ENCODE data around the gene POM121L2. TPM values are rescaled to one million over a fixed set of nuclear protein-coding genes. Genes with fewer than 3 reads are reported as not detected.

POM121L2 gene
- not detected in 2 replicates for total RNA-seq

DNA sequence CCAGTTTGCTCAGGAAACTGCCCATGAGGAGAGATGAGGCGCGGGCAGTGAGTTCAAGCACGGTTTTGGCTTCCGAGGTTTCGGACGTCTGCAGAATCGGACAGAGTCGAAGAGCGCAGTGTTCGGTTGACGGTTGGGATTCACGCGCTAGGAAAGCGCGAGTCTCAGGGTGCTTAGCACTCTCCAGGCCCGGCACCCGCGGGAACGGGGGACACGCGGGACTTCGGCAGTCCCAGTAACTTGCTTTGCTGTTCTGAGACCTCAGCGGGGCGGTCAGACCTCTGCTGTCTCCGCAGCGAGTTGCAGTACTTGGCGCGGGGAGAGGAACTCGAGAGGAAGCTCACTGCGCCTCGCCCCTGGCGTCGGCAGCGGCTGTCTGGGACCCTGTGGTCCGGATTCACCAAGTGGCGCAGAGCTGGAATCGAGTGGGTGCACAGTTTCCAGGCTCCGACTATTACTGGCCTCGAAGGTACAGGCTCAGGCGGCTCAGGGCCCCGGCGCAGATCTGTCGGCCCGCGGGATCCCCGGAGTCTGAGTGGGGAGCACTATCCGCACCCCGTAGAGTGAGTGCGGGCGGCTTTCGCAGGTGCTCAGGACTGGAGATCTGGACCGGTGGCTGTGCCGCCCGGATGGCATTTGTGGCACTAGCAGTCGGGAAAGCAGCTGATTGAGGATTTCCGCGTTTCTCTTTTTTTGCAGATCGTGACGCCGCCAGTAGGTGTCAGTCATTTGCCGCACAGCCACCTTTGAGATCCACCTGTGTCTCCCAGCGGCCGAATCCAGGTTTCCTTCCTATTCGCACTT, at the start of gene POM121L2:
Gene POM121L2, minus strand, starts transcription at position 128 of the 804 bp plus-strand sequence. Its CDS starts 103 bp downstream, at position 25.
- DNase-seq (ENCODE audit: low spot score), result peak; percentile 41
- H3K9me3 Mint-ChIP-seq, result no peaks in the 10 kb centered on the region
- H3K27me3 Mint-ChIP-seq (ENCODE audit: insufficient read depth), result peaks cover 65% of the 10 kb centered on the region
- H3K4me1 Mint-ChIP-seq (ENCODE audit: low read depth), result peaks cover 7% of the 10 kb centered on the region
- no peaks in the 10 kb centered on the region for H3K36me3 Mint-ChIP-seq (ENCODE audit: low read depth)
- H3K4me3 Mint-ChIP-seq, result peak within 1 kb of the TSS; percentile 78
- intact Hi-C loops (cut with micrococcal nuclease), result loop anchor here (1.0 to 5.0 kb wide), 4 partner anchors 135 to 440 kb away; no protein-coding TSS in a partner anchor
- H3K27ac Mint-ChIP-seq, result no peak within 1 kb of the TSS

DNA sequence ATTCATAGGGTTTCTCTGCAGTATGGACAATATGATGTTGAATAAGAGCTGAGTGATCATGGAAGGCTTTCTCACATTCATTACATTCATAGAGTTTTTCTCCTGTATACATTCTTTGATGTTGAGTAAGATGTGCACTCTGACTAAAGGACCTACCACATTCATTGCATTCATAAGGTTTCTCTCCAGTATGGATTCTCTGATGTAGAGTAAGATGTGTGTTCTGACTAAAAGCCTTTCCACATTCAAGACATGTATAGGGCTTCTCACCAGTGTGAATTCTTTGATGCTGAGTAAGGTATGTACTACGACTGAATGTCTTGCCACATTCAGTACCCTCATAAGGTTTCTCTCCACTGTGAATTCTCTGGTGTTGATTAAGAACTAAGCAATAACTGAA, 47.2 kb upstream of the POM121L2 start:
- DNase-seq (ENCODE audit: low spot score), result no peak
- H3K4me1 Mint-ChIP-seq (ENCODE audit: low read depth), result no peaks in the 10 kb centered on the region
- intact Hi-C loops (cut with micrococcal nuclease), result no loop called here
- no peak overlapping the region for H3K27ac Mint-ChIP-seq
- H3K4me3 Mint-ChIP-seq, result no peak overlapping the region
- H3K9me3 Mint-ChIP-seq, result peaks cover 43% of the 10 kb centered on the region
- H3K36me3 Mint-ChIP-seq (ENCODE audit: low read depth), result peaks cover 4% of the 10 kb centered on the region
- H3K27me3 Mint-ChIP-seq (ENCODE audit: insufficient read depth), result no peaks in the 10 kb centered on the region

- intact Hi-C loops (cut with micrococcal nuclease), result no loop called here
- Mint-ChIP-seq H3K9me3 (peaks cover 45% of the 10 kb centered on the region), H3K27ac (no peak overlapping the region)
These were observed 46.7 kb upstream of the POM121L2 start for GRCh38 chr6:27358786-27359185.

GRCh38 chr6:27352850-27353249, 40.8 kb upstream of the POM121L2 start:
- H3K27me3 Mint-ChIP-seq (ENCODE audit: insufficient read depth), result peaks cover 2% of the 10 kb centered on the region
- no peak overlapping the region for H3K4me3 Mint-ChIP-seq
- no peak for DNase-seq (ENCODE audit: low spot score)
- no peak overlapping the region for H3K27ac Mint-ChIP-seq
- intact Hi-C loops (cut with micrococcal nuclease), result no loop called here
- no peaks in the 10 kb centered on the region for H3K36me3 Mint-ChIP-seq (ENCODE audit: low read depth)
- no peaks in the 10 kb centered on the region for H3K4me1 Mint-ChIP-seq (ENCODE audit: low read depth)
- H3K9me3 Mint-ChIP-seq, result peaks cover 23% of the 10 kb centered on the region

More at GRCh38 chr6:27358786-27359185, 46.7 kb upstream of the POM121L2 start:
- Mint-ChIP-seq H3K36me3 (ENCODE audit: low read depth) (peaks cover 4% of the 10 kb centered on the region), H3K4me3 (no peak overlapping the region), H3K27me3 (ENCODE audit: insufficient read depth) (peaks cover 2% of the 10 kb centered on the region), H3K4me1 (ENCODE audit: low read depth) (no peaks in the 10 kb centered on the region)
- no peak for DNase-seq (ENCODE audit: low spot score)

DNA sequence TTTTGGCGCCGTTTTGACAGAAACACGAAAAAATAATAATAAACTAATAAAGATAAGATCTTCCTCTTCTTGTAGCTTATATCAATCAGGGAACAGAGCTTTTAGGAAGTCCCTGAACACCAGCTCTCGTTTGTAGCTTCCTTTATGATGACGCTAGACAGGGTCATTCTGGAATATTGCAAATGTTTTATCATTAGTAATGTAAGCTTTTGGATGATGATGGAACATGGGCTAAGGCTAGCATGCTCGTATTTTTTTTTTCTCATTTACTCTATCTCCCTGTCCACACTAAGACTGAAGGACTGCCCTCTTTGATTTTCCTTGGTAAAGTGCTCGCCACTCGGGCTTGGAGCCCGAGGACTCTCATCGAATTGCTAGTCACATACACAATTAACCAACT, 22.1 kb upstream of the POM121L2 start:
- intact Hi-C loops (cut with micrococcal nuclease), result no loop called here
- peaks cover 5% of the 10 kb centered on the region for H3K9me3 Mint-ChIP-seq

GRCh38 chr6:27333642-27334040, 21.6 kb upstream of the POM121L2 start:
- intact Hi-C loops (cut with micrococcal nuclease), result no loop called here
- no peaks in the 10 kb centered on the region for H3K36me3 Mint-ChIP-seq (ENCODE audit: low read depth)
- H3K9me3 Mint-ChIP-seq, result peaks cover 5% of the 10 kb centered on the region
- H3K4me1 Mint-ChIP-seq (ENCODE audit: low read depth), result peaks cover 13% of the 10 kb centered on the region
- no peak overlapping the region for H3K4me3 Mint-ChIP-seq
- H3K27me3 Mint-ChIP-seq (ENCODE audit: insufficient read depth), result peaks cover 10% of the 10 kb centered on the region
- H3K27ac Mint-ChIP-seq, result no peak overlapping the region
- DNase-seq (ENCODE audit: low spot score), result no peak

More for the DNA sequence above, 22.1 kb upstream of the POM121L2 start:
- H3K36me3 Mint-ChIP-seq (ENCODE audit: low read depth), result no peaks in the 10 kb centered on the region
- peaks cover 9% of the 10 kb centered on the region for H3K27me3 Mint-ChIP-seq (ENCODE audit: insufficient read depth)
- H3K4me3 Mint-ChIP-seq, result no peak overlapping the region
- H3K27ac Mint-ChIP-seq, result no peak overlapping the region
- peaks cover 13% of the 10 kb centered on the region for H3K4me1 Mint-ChIP-seq (ENCODE audit: low read depth)
- no peak for DNase-seq (ENCODE audit: low spot score)

DNA sequence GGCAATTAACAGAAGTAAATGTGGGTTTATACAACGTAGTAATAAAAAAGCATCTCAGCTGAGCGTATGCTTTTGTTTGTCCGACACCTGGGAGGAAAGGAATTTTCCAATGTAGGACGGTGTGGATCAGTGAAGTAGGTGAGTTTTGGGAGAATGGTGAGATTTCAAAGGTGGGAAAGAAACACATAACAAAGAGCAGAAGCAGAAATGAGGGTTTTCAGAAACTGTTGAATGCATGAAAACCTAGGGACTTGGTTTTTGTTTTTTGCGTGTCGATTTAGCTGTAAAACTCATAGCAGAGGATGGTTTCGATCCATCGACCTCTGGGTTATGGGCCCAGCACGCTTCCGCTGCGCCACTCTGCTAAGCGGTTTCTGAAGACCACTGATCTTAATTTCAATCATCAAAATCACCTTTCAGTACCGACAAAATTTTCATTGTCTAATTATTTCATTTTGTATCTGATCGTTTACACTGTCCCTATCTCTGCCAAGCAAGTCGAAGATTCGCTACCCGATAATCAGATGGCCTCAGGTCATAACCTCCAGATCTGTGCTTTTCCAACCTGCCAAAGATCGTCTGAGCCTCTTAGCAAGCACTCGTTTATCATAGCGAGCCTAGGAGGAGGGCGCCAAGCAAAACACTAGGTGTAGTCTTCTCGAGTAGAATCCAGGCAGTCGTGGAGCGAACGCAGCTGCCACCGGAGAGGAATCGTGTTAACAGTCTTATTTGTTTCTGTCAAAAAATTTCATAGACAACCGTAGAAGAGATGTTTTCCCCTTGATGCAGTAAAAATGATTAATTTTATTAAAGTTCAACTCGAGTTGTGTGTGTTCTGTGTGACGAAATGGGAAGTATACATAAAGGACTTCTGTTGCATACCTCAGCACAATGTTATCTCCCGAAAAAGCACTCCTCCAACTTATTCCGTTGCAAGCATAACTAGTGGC, 20.9 kb upstream of the POM121L2 start:
- H3K9me3 Mint-ChIP-seq, result peaks cover 5% of the 10 kb centered on the region
- peak overlapping the region; percentile 63 for H3K4me3 Mint-ChIP-seq
- peaks cover 8% of the 10 kb centered on the region for H3K27me3 Mint-ChIP-seq (ENCODE audit: insufficient read depth)

DNA sequence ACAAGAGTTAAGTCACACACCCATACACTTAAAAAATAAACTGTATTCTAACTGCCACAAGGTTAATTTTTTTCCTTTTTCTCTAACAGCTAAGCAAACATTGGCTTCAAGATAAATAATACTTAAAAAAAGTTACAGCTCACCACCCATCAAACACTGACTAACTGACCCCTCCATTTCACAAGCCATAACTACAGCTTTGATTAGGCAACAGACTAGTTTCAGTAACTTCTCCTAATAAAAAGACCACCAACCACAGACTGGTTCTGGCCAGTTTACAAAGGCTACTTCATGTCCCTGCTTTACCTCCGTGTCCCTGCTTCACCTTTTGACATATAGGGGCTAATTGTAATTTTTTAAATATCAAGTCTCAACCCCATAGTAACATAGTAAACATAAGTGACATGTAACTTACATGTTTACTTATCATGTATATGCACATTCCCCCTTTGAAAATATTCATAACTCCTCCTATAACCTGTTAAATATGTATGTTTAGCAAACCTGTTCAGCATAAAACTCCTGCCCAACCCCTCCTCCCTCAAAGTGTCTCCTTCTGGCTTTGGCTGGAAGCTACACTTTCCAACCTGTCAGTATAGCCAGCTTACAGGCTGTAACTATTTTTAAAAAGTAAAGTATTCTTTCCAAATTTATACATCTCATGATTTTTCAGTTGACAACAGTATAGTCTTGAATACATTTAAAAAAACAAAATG, 15.1 kb upstream of the POM121L2 start:
- Mint-ChIP-seq H3K27ac (no peak overlapping the region), H3K27me3 (ENCODE audit: insufficient read depth) (peaks cover 16% of the 10 kb centered on the region), H3K9me3 (no peaks in the 10 kb centered on the region)

More for the DNA sequence above, 20.9 kb upstream of the POM121L2 start:
- peak overlapping the region; percentile 69 for H3K27ac Mint-ChIP-seq
- no peak for DNase-seq (ENCODE audit: low spot score)
- H3K4me1 Mint-ChIP-seq (ENCODE audit: low read depth), result peaks cover 13% of the 10 kb centered on the region
- no peaks in the 10 kb centered on the region for H3K36me3 Mint-ChIP-seq (ENCODE audit: low read depth)
- intact Hi-C loops (cut with micrococcal nuclease), result no loop called here

GRCh38 chr6:27321901-27322300, 9.8 kb upstream of the POM121L2 start:
- intact Hi-C loops (cut with micrococcal nuclease), result no loop called here
- Mint-ChIP-seq H3K4me1 (ENCODE audit: low read depth) (no peaks in the 10 kb centered on the region), H3K4me3 (no peak overlapping the region), H3K36me3 (ENCODE audit: low read depth) (no peaks in the 10 kb centered on the region), H3K27me3 (ENCODE audit: insufficient read depth) (peaks cover 12% of the 10 kb centered on the region), H3K27ac (no peak overlapping the region), H3K9me3 (no peaks in the 10 kb centered on the region)
- no peak for DNase-seq (ENCODE audit: low spot score)

More for the DNA sequence above, 15.1 kb upstream of the POM121L2 start:
- intact Hi-C loops (cut with micrococcal nuclease), result no loop called here
- Mint-ChIP-seq H3K4me3 (no peak overlapping the region), H3K4me1 (ENCODE audit: low read depth) (no peaks in the 10 kb centered on the region), H3K36me3 (ENCODE audit: low read depth) (no peaks in the 10 kb centered on the region)
- no peak for DNase-seq (ENCODE audit: low spot score)

DNA sequence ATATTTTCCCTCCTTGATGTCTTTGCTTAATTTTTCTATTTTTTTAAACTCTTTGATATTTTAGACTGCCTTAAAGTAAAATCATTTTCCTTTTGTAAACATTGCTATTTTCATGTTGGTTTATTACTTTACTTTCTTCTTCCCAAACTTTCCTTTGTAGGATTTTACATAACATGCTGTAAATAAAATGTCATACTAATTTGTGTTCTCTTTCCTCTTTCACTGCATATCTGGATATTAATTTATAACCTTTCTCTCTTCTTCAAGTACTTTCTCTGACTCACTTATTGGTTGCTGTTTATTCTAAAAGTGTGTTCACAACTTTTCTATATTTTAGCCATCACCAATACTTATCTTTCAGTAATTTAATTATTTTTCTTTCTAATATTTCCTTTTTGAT, 9.3 kb upstream of the POM121L2 start:
- H3K36me3 Mint-ChIP-seq (ENCODE audit: low read depth), result no peaks in the 10 kb centered on the region
- H3K27me3 Mint-ChIP-seq (ENCODE audit: insufficient read depth), result peaks cover 11% of the 10 kb centered on the region
- DNase-seq (ENCODE audit: low spot score), result no peak
- H3K27ac Mint-ChIP-seq, result no peak overlapping the region
- no peaks in the 10 kb centered on the region for H3K9me3 Mint-ChIP-seq
- no peaks in the 10 kb centered on the region for H3K4me1 Mint-ChIP-seq (ENCODE audit: low read depth)
- intact Hi-C loops (cut with micrococcal nuclease), result no loop called here
- no peak overlapping the region for H3K4me3 Mint-ChIP-seq

DNA sequence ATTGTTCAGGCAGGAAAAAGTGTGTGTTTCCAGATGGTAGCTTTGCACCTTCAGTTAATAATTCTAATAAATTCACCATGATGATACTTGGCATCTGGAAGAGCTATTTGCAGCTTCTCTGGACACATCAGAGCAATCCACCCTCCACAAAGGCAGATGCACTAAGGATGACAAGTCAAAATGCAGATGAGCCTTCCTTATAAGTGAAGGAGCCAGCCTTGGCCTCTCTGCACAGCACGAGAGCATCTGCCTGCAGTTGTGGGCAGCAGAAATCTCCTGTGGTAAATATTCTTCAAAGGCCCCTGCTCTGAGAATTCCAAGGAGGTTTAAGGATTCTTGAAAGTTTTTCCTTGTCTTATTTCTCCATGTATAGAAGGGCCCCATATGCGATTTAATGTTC, 6.9 kb upstream of the POM121L2 start:
- Mint-ChIP-seq H3K4me3 (no peak overlapping the region), H3K9me3 (no peaks in the 10 kb centered on the region), H3K27me3 (ENCODE audit: insufficient read depth) (peaks cover 26% of the 10 kb centered on the region), H3K4me1 (ENCODE audit: low read depth) (no peaks in the 10 kb centered on the region), H3K36me3 (ENCODE audit: low read depth) (no peaks in the 10 kb centered on the region), H3K27ac (no peak overlapping the region)
- intact Hi-C loops (cut with micrococcal nuclease), result no loop called here
- no peak for DNase-seq (ENCODE audit: low spot score)

- intact Hi-C loops (cut with micrococcal nuclease), result loop anchor here (5.0 kb wide), 1 partner anchor 137 kb away; no protein-coding TSS in a partner anchor
- Mint-ChIP-seq H3K36me3 (ENCODE audit: low read depth) (no peaks in the 10 kb centered on the region), H3K4me3 (no peak overlapping the region), H3K4me1 (ENCODE audit: low read depth) (peaks cover 7% of the 10 kb centered on the region), H3K27me3 (ENCODE audit: insufficient read depth) (peaks cover 65% of the 10 kb centered on the region), H3K9me3 (no peaks in the 10 kb centered on the region), H3K27ac (no peak overlapping the region)
- no peak for DNase-seq (ENCODE audit: low spot score)
These were observed 2.0 kb upstream of the POM121L2 start for GRCh38 chr6:27314046-27314445.

Measured in activated T-helper 1 cell treated with anti-CD3 and anti-CD28 coated beads, Interleukin-12 subunit alpha, Interleukin-12 subunit beta, Interleukin-2, Interleukin-4 antibody, amounts not matched to agents 30 ng/mL and 10 ng/mL and 1 ng/mL, durations not matched to agents 14 hours and 24 hours and 36 hours (primary cell).